ENCODE measurements around the gene PPP1R36. TPM values are rescaled to one million over a fixed set of nuclear protein-coding genes. Genes with fewer than 3 reads are reported as not detected.

PPP1R36 gene
- total and polyA plus RNA-seq, 12 donors: 0.27 to 2.2 (median 0.93) TPM

- H3K4me1 ChIP-seq (replicated peaks in 1 of 2): peaks cover 0 to 6% of the 10 kb centered on the region in 2 donors
- TF ChIP-seq POLR2A (IDR thresholded peaks at IDR 0.05) (no peak), CTCF (IDR thresholded peaks at IDR 0.05) (peak; percentile 75 to 93 (median 88))
- H3K9me3 ChIP-seq (replicated peaks in 1 of 3): no peaks in the 10 kb centered on the region
- DNase-seq: peak; percentile 62 to 86 (median 69)
- peak overlapping the region in 1 of 5 donors; percentile 24 for H3K27ac ChIP-seq
- H3K36me3 ChIP-seq (replicated peaks in 1 of 2): no peaks in the 10 kb centered on the region
- intact Hi-C loops (cut with DNase I): loop anchor here in 1 of 2 donors (10.0 kb wide), 1 partner anchor 292 kb away; no protein-coding TSS in a partner anchor
- H3K4me3 ChIP-seq: no peak overlapping the region
- no peaks in the 10 kb centered on the region for H3K27me3 ChIP-seq
- WGBS, 4 donors: 30 to 41% (median 38%) methylated on average over 17 to 19 of the region's 19 CpGs
These were observed 86.6 kb downstream of the PPP1R36 start for GRCh38 chr14:64636208-64636979.

GRCh38 chr14:64636980-64637429 lies 87.2 kb downstream of the PPP1R36 start:
- H3K27ac ChIP-seq: peak overlapping the region in 1 of 5 donors; percentile 24

GRCh38 chr14:64637735-64638473 lies 88.1 kb downstream of the PPP1R36 start:
- Histone ChIP-seq H3K36me3 (replicated peaks in 1 of 2) (no peaks in the 10 kb centered on the region), H3K4me3 (no peak overlapping the region), H3K4me1 (replicated peaks in 1 of 2) (peaks cover 0 to 6% of the 10 kb centered on the region in 2 donors), H3K27me3 (no peaks in the 10 kb centered on the region), H3K9me3 (replicated peaks in 1 of 3) (no peaks in the 10 kb centered on the region), H3K27ac (no peak overlapping the region)
- TF ChIP-seq POLR2A (IDR thresholded peaks at IDR 0.05) (no peak), CTCF (IDR thresholded peaks at IDR 0.05) (no peak)
- WGBS, 4 donors: 62 to 70% (median 67%) methylated on average over 9 of the region's 9 CpGs
- intact Hi-C loops (cut with DNase I): loop anchor here in 1 of 2 donors (10.0 kb wide), 1 partner anchor 293 kb away; no protein-coding TSS in a partner anchor
- no peak for DNase-seq

More at GRCh38 chr14:64636980-64637429, 87.2 kb downstream of the PPP1R36 start:
- WGBS, 4 donors: 29 to 37% (median 32%) methylated on average over 2 of the region's 2 CpGs
- no peak for DNase-seq
- intact Hi-C loops (cut with DNase I): loop anchor here in 1 of 2 donors (10.0 kb wide), 1 partner anchor 292 kb away; no protein-coding TSS in a partner anchor
- no peaks in the 10 kb centered on the region for H3K36me3 ChIP-seq (replicated peaks in 1 of 2)
- no peaks in the 10 kb centered on the region for H3K9me3 ChIP-seq (replicated peaks in 1 of 3)
- TF ChIP-seq POLR2A (IDR thresholded peaks at IDR 0.05) (no peak), CTCF (IDR thresholded peaks at IDR 0.05) (peak in 2 of 6 experiments; percentile 2 to 13)
- H3K4me3 ChIP-seq: no peak overlapping the region
- no peaks in the 10 kb centered on the region for H3K27me3 ChIP-seq
- H3K4me1 ChIP-seq (replicated peaks in 1 of 2): peaks cover 0 to 6% of the 10 kb centered on the region in 2 donors

- no peaks in the 10 kb centered on the region for H3K27me3 ChIP-seq
- no peaks in the 10 kb centered on the region for H3K9me3 ChIP-seq (replicated peaks in 1 of 3)
- H3K4me1 ChIP-seq (replicated peaks in 1 of 2): peaks cover 0 to 6% of the 10 kb centered on the region in 2 donors
- TF ChIP-seq CTCF (IDR thresholded peaks at IDR 0.05): no peak
- DNase-seq: no peak
- no peak overlapping the region for H3K27ac ChIP-seq
- no peaks in the 10 kb centered on the region for H3K36me3 ChIP-seq (replicated peaks in 1 of 2)
- H3K4me3 ChIP-seq: no peak overlapping the region
- 62 to 82% (median 72%) methylated on average over 2 of the region's 2 CpGs for WGBS, 4 donors
- intact Hi-C loops (cut with DNase I): loop anchor here in 1 of 2 donors (10.0 kb wide), 1 partner anchor 294 kb away; no protein-coding TSS in a partner anchor
These were observed 88.9 kb downstream of the PPP1R36 start for GRCh38 chr14:64638625-64639024.

Data from adrenal gland (tissue), 12 donors.